Kidney (tissue), 14 donors: Measurements from ENCODE around the gene TEX28. TPM values are rescaled to one million over a fixed set of nuclear protein-coding genes. Genes with fewer than 3 reads are reported as not detected.

Experiments used
- DNase-seq, 5 donors: peaks; one replicate each; pipeline ENCODE4 v3.0.0-alpha.2; 2013 to 2020
- FAIRE-seq: peaks from 2 replicates; lab custom pipeline; 2012; peaks lifted over from hg19 to GRCh38; lab: Jason Lieb, UNC
- H3K27ac ChIP-seq, 2 donors: one replicate each; pipeline ENCODE4 v1.7.0; 2013; ENCODE audit warnings: low read depth in 2 of 2, low read length in 2 of 2, inconsistent platforms in 1 of 2
- H3K27me3 ChIP-seq: one replicate; pipeline ENCODE4 v1.7.1; 2013; ENCODE audit warnings: low read length, inconsistent platforms; ENCODE audit not compliant: control insufficient read depth, insufficient read depth
- H3K36me3 ChIP-seq, 3 donors: one replicate each; pipeline versions ENCODE4 v1.7.0 to v1.7.1; 2013; ENCODE audit warnings: low read length in 3 of 3, control low read depth in 1 of 3, inconsistent platforms in 1 of 3; ENCODE audit not compliant: insufficient read depth in 3 of 3, control insufficient read depth in 2 of 3
- H3K4me1 ChIP-seq, 3 donors: one replicate each; pipeline versions ENCODE4 v1.7.0 to v1.7.1; 2013; ENCODE audit warnings: low read length in 3 of 3, inconsistent platforms in 1 of 3, low read depth in 1 of 3; ENCODE audit not compliant: control insufficient read depth in 2 of 3, insufficient read depth in 2 of 3
- H3K4me3 ChIP-seq, 3 donors: one replicate each; pipeline versions ENCODE4 v1.7.0 to v1.8.1; 2013; ENCODE audit warnings: low read length in 3 of 3, control low read depth in 1 of 3, inconsistent platforms in 1 of 3
- H3K9ac ChIP-seq, 3 donors: one replicate each; pipeline versions ENCODE4 v1.7.0 to v1.7.1; 2013; ENCODE audit warnings: low read length in 3 of 3, control low read depth in 1 of 3, inconsistent platforms in 1 of 3
- H3K9me3 ChIP-seq, 3 donors: one replicate each; pipeline versions ENCODE4 v1.7.0 to v1.7.1; 2013; ENCODE audit warnings: low read length in 3 of 3, control low read depth in 1 of 3, inconsistent platforms in 1 of 3; ENCODE audit not compliant: control insufficient read depth in 2 of 3, insufficient read depth in 1 of 3
- CTCF ChIP-seq: IDR thresholded peaks from 3 replicates; pipeline ENCODE4 v1.5.1; 2012; ENCODE audit warnings: mild to moderate bottlenecking, moderate library complexity, borderline replicate concordance; ENCODE audit not compliant: insufficient read depth; ENCODE audit errors: extremely low read depth
- intact Hi-C: fragments of 100-400 bp; cut with DNase I; formaldehyde crosslinking; loops from one replicate; pipeline ENCODE4 v1.11.1; 2022
- polyA plus RNA-seq: library from polyadenylated mRNA; stranded (reverse); fragments of 350-450 nt; fragmentation: Illumina TruSeq; extraction: RNeasy Lipid Tissue Mini Kit (QIAGEN cat#74804); gene quantifications from one replicate; pipeline ENCODE4 v1.2.3, GENCODE V29; 2014; ENCODE audit warnings: low read depth, low replicate concordance; ENCODE audit not compliant: insufficient read depth
- total RNA-seq: library from RNA; stranded (reverse); fragmentation: NEBNext Ultra II Directional; extraction: Animal tissue kit (Norgen Biotek cat#: 25700); gene quantifications from one replicate; pipeline ENCODE4 v1.2.1, GENCODE V29; 2021
- donor health status: control.
- donor health status: control.
- donor health status: control.
- donor health status: control.
- donor health status: control.
- donor health status: DM: yes; HTN: yes; CAD: no.
- donor health status: Normal renal cell carcinoma (clear cell type).

Gene TEX28
- total and polyA plus RNA-seq, 2 donors from 2014 or later, result not detected

DNA sequence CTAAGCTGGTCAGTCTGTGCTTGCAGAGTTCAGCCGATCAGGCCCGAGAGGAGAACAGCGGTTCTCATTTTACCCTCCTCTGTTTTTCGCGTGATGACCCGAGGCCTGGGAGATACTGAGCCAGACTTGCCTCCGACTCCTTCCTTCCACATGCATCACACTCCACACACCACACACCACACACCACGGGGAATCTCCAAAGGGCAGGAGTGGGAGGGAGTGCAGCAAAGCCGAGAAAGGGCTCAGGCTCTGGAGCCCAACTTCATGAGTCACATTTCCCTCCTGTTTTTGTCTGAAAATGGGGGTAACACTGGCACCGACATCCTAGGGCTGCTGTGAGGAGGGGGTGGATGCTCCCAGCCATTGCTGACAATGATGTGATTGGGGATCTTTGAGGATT, 39.6 kb upstream of the TEX28 start:
- FAIRE-seq (no peak), DNase-seq (no peak)
- Histone ChIP-seq H3K9ac (no peak overlapping the region), H3K36me3 (no peaks in the 10 kb centered on the region), H3K4me1 (no peaks in the 10 kb centered on the region), H3K9me3 (no peaks in the 10 kb centered on the region), H3K27me3 (no peaks in the 10 kb centered on the region), H3K4me3 (no peak overlapping the region), H3K27ac (no peak overlapping the region)
- TF ChIP-seq CTCF, result no peak
- intact Hi-C loops, result no loop called here

GRCh38 chrX:154333837-154334271, 38.9 kb upstream of the TEX28 start:
- H3K4me1 ChIP-seq, result no peaks in the 10 kb centered on the region
- H3K27me3 ChIP-seq, result no peaks in the 10 kb centered on the region
- TF ChIP-seq CTCF, result no peak
- H3K9ac ChIP-seq, result no peak overlapping the region
- H3K36me3 ChIP-seq, result no peaks in the 10 kb centered on the region
- no peak overlapping the region for H3K4me3 ChIP-seq
- DNase-seq (no peak), FAIRE-seq (no peak)
- H3K9me3 ChIP-seq, result no peaks in the 10 kb centered on the region
- no peak overlapping the region for H3K27ac ChIP-seq
- intact Hi-C loops, result no loop called here

- H3K36me3 ChIP-seq, result no peaks in the 10 kb centered on the region
- no peaks in the 10 kb centered on the region for H3K27me3 ChIP-seq
- intact Hi-C loops, result no loop called here
- TF ChIP-seq CTCF, result no peak
- FAIRE-seq (no peak), DNase-seq (no peak)
- no peaks in the 10 kb centered on the region for H3K4me1 ChIP-seq
- H3K9me3 ChIP-seq, result no peaks in the 10 kb centered on the region
- H3K27ac ChIP-seq, result no peak overlapping the region
- no peak overlapping the region for H3K4me3 ChIP-seq
- no peak overlapping the region for H3K9ac ChIP-seq
Measured at GRCh38 chrX:154333116-154333515, 38.2 kb upstream of the TEX28 start.

DNA sequence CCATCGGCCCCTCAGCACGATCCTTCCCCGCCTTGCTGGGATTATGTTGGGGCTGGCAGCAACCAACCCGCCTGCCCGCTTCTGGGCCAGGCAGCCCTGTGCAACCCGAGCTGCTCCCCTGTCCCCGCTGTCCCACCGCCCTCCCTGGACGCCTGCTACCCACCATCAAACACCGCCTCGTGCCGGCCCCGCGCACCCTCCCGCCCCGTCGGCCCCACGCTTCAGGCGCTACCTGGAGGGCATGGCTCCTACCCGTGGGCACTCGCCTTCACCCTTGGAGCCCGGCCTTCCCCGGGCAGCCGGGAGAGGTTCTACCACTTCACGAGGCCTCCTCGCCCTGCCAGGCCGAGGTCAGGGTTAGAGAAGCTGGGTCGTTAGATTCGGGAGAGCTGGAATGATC, 37.6 kb upstream of the TEX28 start:
- TF ChIP-seq CTCF, result no peak
- H3K27me3 ChIP-seq, result no peaks in the 10 kb centered on the region
- no peak for DNase-seq

More for the DNA sequence above, 37.6 kb upstream of the TEX28 start:
- H3K4me1 ChIP-seq, result no peaks in the 10 kb centered on the region
- H3K9me3 ChIP-seq, result no peaks in the 10 kb centered on the region
- H3K36me3 ChIP-seq, result no peaks in the 10 kb centered on the region
- no peak overlapping the region for H3K27ac ChIP-seq
- FAIRE-seq, result no peak
- H3K9ac ChIP-seq, result no peak overlapping the region
- intact Hi-C loops, result no loop called here
- H3K4me3 ChIP-seq, result no peak overlapping the region
